Type B pancreatic cell (in vitro differentiated cells): Measurements from ENCODE around the gene CNTN4. TPM values are rescaled to one million over a fixed set of nuclear protein-coding genes. Genes with fewer than 3 reads are reported as not detected.

ENCODE experiments used
- DNase-seq: peaks from one replicate; pipeline ENCODE4 v3.0.0; 2021; ENCODE audit warnings: mixed read lengths; ENCODE audit not compliant: unreplicated experiment; ENCODE audit errors: extremely low spot score
- H3K27ac Mint-ChIP-seq: 2 replicates; pipeline ENCODE4 v1.8.0; 2021; ENCODE audit warnings: mild to moderate bottlenecking, mixed read lengths
- H3K27me3 Mint-ChIP-seq: 2 replicates; pipeline ENCODE4 v1.8.0; 2021; ENCODE audit warnings: mixed read lengths
- H3K36me3 Mint-ChIP-seq: 2 replicates; pipeline ENCODE4 v1.8.0; 2021; ENCODE audit warnings: mixed read lengths
- H3K4me1 Mint-ChIP-seq: one replicate; pipeline ENCODE4 v1.8.0; 2021; ENCODE audit warnings: mixed read lengths; ENCODE audit not compliant: unreplicated experiment
- H3K4me3 Mint-ChIP-seq: 2 replicates; pipeline ENCODE4 v1.8.0; 2021; ENCODE audit warnings: mild to moderate bottlenecking, mixed read lengths
- H3K9me3 Mint-ChIP-seq: 2 replicates; pipeline ENCODE4 v1.8.0; 2021; ENCODE audit warnings: mixed read lengths
- CTCF ChIP-seq: fragments of 200-600 bp; sonication (generic); conservative IDR thresholded peaks from 2 replicates; pipeline ENCODE4 v1.5.0; 2021; ENCODE audit warnings: antibody characterized with exemption, mild to moderate bottlenecking
- total RNA-seq: library from RNA; stranded (reverse); gene quantifications from 2 replicates; pipeline ENCODE4 v1.2.1, GENCODE V29; 2021; ENCODE audit warnings: low replicate concordance

Gene CNTN4
- total RNA-seq, 1 donor from 2014 or later: 29.7 TPM

- no peak for DNase-seq
- no peak overlapping the region for H3K27ac Mint-ChIP-seq
- H3K27me3 Mint-ChIP-seq: no peaks in the 10 kb centered on the region
- H3K4me1 Mint-ChIP-seq: no peaks in the 10 kb centered on the region
- no peak overlapping the region for H3K4me3 Mint-ChIP-seq
- no peaks in the 10 kb centered on the region for H3K36me3 Mint-ChIP-seq
- H3K9me3 Mint-ChIP-seq: no peaks in the 10 kb centered on the region
- TF ChIP-seq CTCF: no peak
Measured at GRCh38 chr3:2495746-2496145, 397.1 kb downstream of the CNTN4 start.

- H3K4me1 Mint-ChIP-seq: no peaks in the 10 kb centered on the region
- no peaks in the 10 kb centered on the region for H3K36me3 Mint-ChIP-seq
- no peaks in the 10 kb centered on the region for H3K27me3 Mint-ChIP-seq
- no peaks in the 10 kb centered on the region for H3K9me3 Mint-ChIP-seq
- no peak for TF ChIP-seq CTCF
- no peak overlapping the region for H3K4me3 Mint-ChIP-seq
- DNase-seq: no peak
- no peak overlapping the region for H3K27ac Mint-ChIP-seq
Measured at GRCh38 chr3:2504912-2505311, 406.2 kb downstream of the CNTN4 start.

- TF ChIP-seq CTCF: no peak
- DNase-seq: no peak
- Mint-ChIP-seq H3K4me1 (peaks cover 8% of the 10 kb centered on the region), H3K27me3 (no peaks in the 10 kb centered on the region), H3K4me3 (no peak overlapping the region), H3K9me3 (no peaks in the 10 kb centered on the region), H3K27ac (no peak overlapping the region), H3K36me3 (no peaks in the 10 kb centered on the region)
Measured at GRCh38 chr3:2506776-2507175, 408.1 kb downstream of the CNTN4 start.

- Mint-ChIP-seq H3K27me3 (no peaks in the 10 kb centered on the region), H3K36me3 (no peaks in the 10 kb centered on the region), H3K4me1 (peaks cover 24% of the 10 kb centered on the region), H3K4me3 (no peak overlapping the region), H3K9me3 (no peaks in the 10 kb centered on the region), H3K27ac (no peak overlapping the region)
- DNase-seq: no peak
- no peak for TF ChIP-seq CTCF
Measured at GRCh38 chr3:2510591-2511145, 412.0 kb downstream of the CNTN4 start.

- Mint-ChIP-seq H3K27ac (no peak overlapping the region), H3K36me3 (no peaks in the 10 kb centered on the region), H3K4me1 (peaks cover 24% of the 10 kb centered on the region), H3K4me3 (peak overlapping the region; percentile 37), H3K9me3 (no peaks in the 10 kb centered on the region), H3K27me3 (no peaks in the 10 kb centered on the region)
- no peak for DNase-seq
- TF ChIP-seq CTCF: no peak
Measured at GRCh38 chr3:2511356-2511755, 412.7 kb downstream of the CNTN4 start.

GRCh38 chr3:2512881-2513280, 414.2 kb downstream of the CNTN4 start:
- no peak for DNase-seq
- Mint-ChIP-seq H3K4me3 (no peak overlapping the region), H3K27me3 (no peaks in the 10 kb centered on the region), H3K27ac (no peak overlapping the region), H3K36me3 (no peaks in the 10 kb centered on the region), H3K4me1 (peaks cover 39% of the 10 kb centered on the region), H3K9me3 (no peaks in the 10 kb centered on the region)
- no peak for TF ChIP-seq CTCF
